ENCODE data around the gene ARHGAP35.
"Not testable (repeated sequence)": the region's sequence is repeated elsewhere in the genome, so short reads cannot be mapped to it uniquely, and the experiment has no call there.

Gene ARHGAP35

GRCh38 chr19:46860846-46861690 lies at the start of gene ARHGAP35:
Gene ARHGAP35 (plus strand): TSS chr19:46860997. CDS start chr19:46918676, 57,679 bp downstream.
- peak within 1 kb of the TSS; percentile 99 for H3K27ac ChIP-seq
- TF ChIP-seq CTCF (IDR thresholded peaks at IDR 0.05) (no peak), ZFX (IDR thresholded peaks at IDR 0.05; ENCODE audit: borderline replicate concordance) (no peak)

GRCh38 chr19:46812977-46813838 lies 47.6 kb upstream of the ARHGAP35 start:
- TF ChIP-seq CTCF (IDR thresholded peaks at IDR 0.05) (no peak), ZFX (IDR thresholded peaks at IDR 0.05; ENCODE audit: borderline replicate concordance) (no peak)

GRCh38 chr19:46813839-46814358 lies 46.9 kb upstream of the ARHGAP35 start:
- no peak for TF ChIP-seq ZFX (IDR thresholded peaks at IDR 0.05; ENCODE audit: borderline replicate concordance)
- no peak for TF ChIP-seq CTCF (IDR thresholded peaks at IDR 0.05)
- H3K27ac ChIP-seq, result no peak overlapping the region

More at GRCh38 chr19:46812977-46813838, 47.6 kb upstream of the ARHGAP35 start:
- H3K27ac ChIP-seq, result no peak overlapping the region

- H3K27ac ChIP-seq, result no peak overlapping the region
- no peak for TF ChIP-seq ZFX (IDR thresholded peaks at IDR 0.05; ENCODE audit: borderline replicate concordance)
- TF ChIP-seq CTCF (IDR thresholded peaks at IDR 0.05), result no peak
Measured at GRCh38 chr19:46815833-46816627, 44.8 kb upstream of the ARHGAP35 start.

GRCh38 chr19:46818812-46819211 lies 42.0 kb upstream of the ARHGAP35 start:
- TF ChIP-seq CTCF (IDR thresholded peaks at IDR 0.05) (no peak), ZFX (IDR thresholded peaks at IDR 0.05; ENCODE audit: borderline replicate concordance) (no peak)

GRCh38 chr19:46821512-46822409 lies 39.0 kb upstream of the ARHGAP35 start:
- H3K27ac ChIP-seq, result no peak overlapping the region

More at GRCh38 chr19:46818812-46819211, 42.0 kb upstream of the ARHGAP35 start:
- no peak overlapping the region for H3K27ac ChIP-seq

GRCh38 chr19:46822410-46822787 lies 38.4 kb upstream of the ARHGAP35 start:
- H3K27ac ChIP-seq, result not testable (repeated sequence)

More at GRCh38 chr19:46821512-46822409, 39.0 kb upstream of the ARHGAP35 start:
- TF ChIP-seq CTCF (IDR thresholded peaks at IDR 0.05) (no peak), ZFX (IDR thresholded peaks at IDR 0.05; ENCODE audit: borderline replicate concordance) (no peak)
